Left renal cortex interstitium (tissue), 4 donors: ENCODE data around the gene CP. TPM values are rescaled to one million over a fixed set of nuclear protein-coding genes. Genes with fewer than 3 reads are reported as not detected.
"Not testable (repeated sequence)": the region's sequence is repeated elsewhere in the genome, so short reads cannot be mapped to it uniquely, and the experiment has no call there.

ENCODE experiments used
- DNase-seq, 4 donors: peaks; one replicate each; pipeline ENCODE4 v3.0.0-alpha.2; 2013; ENCODE audit warnings: low read depth in 4 of 4, low spot score in 2 of 4, missing footprints in 1 of 4
- polyA plus RNA-seq, 4 donors: library from polyadenylated mRNA; unstranded; fragments of 120-200 nt; gene quantifications; one replicate each; pipeline ENCODE4 v1.2.1, GENCODE V29; 2013; ENCODE audit not compliant: insufficient read length in 4 of 4

The CP gene
- 1 to 10 TPM in 1 of 4 donors, under 1 TPM in 3; 0.47 to 1.8 (median 0.61) TPM for polyA plus RNA-seq

DNA sequence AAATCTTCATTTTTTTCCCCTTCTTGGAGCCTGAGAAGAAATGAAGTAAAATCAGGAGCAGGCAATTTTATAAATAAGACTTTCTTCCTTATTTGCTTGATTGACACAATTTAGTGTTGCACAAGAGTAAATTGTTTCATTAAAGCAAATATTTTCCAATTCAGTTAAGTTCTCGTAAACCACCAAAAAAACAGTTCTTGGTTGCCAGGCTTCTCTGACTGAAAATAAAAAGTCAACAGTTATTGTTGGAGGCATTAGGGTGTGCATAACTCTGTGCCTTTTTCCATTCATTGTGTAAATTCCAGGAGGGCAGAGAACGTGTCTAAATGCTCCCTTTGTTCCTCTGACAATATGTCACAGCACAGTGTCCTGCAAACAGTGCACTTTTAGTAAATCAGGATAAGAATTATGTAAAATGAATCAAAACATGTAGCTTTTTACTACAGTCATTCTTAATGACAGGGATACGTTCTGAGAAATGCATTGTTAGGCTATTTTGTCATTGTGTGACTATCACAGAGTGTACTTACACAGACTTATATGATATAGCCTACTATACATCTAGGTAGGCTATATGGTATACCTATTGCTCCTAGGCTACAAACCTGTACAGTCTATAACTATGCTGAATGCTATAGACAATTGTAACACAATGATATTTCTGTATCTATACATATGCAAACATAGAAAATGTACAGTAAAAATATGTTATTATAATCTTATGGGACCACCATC is at the start of gene CP:
Gene CP, minus strand, starts transcription at position 47 of the 735 bp plus-strand sequence. Its CDS starts 37 bp downstream, at position 10.
- no peak for DNase-seq

DNA sequence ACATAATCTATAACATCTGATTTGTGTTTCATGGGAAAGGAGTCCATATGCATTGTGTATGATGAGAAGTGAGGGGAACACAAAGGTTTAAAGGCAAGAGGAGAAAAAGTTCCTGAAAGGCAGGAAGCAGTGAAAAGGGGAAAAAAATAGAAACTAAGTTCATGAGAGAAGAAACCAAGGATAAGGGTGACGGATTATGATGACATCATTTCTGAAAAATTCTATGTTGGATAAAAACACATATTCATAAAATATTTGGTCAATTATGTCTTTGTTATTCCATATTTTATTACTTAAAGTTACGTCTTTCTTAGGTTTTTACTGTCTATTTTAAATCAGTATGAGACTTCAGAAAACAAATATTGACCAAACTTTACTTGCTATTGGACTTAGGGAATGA is 48.6 kb upstream of the CP start:
- DNase-seq: no peak

DNA sequence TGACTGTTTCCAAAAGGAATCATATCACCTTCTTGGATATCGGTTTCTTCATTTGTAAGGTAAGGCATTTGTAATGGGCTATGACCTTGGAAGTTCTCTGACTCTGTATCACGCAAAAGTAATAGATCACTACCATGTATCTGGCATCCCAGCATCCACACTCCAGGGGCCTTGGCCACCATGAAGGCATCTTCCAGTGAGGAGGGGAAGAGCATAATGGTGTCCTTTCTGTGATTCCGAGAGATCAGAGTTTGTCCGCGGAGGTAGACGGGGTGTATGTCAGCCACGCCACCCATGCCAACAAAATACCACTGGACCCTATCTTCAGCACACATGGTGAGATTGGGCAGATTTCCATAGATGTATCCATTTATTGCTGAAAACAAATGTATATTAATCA is 48.1 kb upstream of the CP start:
- DNase-seq: no peak

DNA sequence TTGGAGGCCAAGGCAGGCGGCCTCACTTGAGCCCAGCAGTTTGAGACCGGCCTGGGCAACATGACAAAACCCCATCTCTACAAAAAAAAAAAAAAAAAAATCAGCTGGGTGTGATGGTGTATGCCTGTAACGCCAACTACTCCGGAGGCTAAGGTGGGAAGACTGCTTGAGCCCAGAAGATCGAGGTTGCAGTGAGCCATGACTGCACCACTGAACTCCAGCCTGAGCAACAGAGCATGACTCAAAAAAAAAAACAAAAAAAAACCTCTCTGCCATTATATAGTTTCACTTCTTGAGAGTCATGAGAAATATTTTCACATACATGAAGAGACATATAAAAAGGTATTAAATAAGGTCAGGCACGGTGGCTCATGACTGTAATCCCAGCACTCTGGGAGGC is 45.9 kb upstream of the CP start:
- no peak for DNase-seq

DNA sequence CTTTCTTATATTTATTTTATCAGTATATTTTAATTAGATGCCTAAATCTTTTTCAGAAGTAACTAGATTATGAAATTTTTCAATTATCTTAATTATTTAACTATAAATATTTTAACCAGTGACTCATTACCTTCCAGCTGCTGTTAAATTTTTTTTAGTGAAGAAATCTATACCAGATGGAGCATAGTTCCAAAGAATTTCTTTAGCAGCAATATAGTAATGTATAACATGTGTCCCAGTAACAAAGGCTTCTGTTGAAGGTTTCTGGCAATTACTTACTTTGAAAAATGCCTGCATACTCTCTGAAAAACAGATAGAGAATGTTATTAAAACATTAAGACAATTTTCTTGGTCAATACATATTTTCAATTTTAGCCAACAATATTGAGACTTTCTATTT is 45.1 kb upstream of the CP start:
- no peak for DNase-seq

DNA sequence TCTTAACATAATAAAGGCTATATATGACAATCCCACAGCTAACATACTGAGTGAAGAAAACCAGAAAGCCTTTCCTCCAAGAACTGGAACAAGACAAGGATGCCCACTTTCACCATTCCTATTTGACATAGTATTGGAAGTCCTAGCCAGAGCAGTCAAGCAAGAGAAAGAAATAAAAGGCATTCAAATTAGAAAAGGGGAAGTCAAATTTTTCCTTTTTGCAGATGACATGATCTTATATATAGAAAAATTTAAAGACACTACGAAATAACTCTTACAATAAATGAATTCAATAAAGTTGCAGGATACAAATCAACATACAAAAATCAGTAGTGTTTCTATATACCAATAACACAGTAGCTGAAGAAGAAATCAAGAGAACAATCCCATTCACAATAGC is 42.2 kb upstream of the CP start:
- no peak for DNase-seq

DNA sequence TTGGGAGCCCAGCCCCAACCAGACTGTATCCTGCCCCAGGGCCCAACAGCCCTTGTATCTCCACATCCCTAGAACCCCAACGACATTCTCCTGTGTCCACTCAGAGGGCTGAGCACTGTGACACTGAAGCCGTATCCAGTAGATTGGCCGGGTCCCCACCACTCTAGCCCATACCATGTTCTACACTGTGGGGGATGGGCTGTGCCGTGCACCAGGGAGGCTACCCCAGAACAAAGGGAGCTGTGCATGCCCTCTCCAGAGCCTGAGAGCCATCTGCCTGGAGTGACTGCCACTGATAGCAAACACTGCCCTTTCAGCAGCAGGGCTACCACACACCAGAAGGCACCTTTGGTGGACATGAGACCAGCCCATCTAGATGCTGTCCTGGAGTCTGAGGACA is 37.1 kb upstream of the CP start:
- DNase-seq: no peak

DNA sequence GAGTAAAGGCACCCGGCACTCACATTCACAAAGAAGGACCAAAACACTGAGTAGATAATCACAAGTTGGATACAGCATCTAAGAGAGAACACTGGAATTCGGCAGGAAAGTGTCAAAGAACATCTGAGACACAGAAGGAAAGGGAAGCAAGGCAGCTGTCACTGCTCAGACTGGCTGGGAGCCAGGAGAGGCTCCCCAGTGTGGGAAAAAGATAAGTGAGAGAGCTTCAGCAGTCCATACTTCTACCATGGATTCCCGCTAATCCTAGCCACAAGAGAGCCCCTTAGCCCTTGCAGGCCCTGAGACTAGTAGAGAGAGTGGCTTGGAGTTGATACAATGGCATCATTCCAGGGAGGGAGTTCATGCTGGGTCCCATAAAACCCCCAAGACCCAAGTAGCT is 36.7 kb upstream of the CP start:
- DNase-seq: no peak

DNA sequence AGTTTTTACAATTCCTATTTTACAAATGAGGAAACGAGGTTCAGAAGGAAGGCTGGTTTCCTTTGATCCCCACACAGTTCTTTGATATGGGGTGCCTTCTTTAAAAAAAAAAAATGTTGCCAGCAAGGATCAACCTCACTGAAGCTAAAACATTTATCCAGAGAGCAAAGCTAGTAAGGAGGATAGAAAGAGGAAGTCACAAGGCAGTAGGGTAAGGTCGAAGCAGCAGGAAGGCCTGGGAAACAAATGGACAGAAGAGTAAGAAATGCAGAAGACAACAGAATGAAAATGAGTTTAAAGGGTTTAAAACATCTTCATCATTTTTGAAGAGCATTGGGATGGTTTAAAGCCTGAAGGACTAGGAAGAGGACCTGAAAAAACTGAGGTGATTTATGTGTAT is 30.6 kb upstream of the CP start:
- no peak for DNase-seq

DNA sequence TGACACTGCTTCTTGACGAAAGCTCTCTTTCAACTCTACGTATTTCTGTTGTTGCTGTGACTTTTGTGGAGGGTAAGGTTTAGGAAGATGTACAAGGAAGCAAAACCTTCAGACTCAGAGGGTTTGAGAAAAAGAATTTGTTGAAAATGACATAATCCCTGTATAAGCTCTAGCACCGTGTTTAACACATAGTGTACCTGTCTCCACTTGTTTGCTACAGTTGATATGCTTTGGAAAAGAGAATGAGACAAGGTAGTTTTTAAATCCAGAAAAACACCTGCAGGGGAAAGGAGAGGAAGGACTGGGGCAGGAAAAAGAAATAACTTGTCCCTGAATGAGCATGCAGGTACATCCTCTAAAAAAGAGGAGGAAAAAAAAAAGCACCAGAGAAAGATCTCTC is 29.6 kb upstream of the CP start:
- no peak for DNase-seq

DNA sequence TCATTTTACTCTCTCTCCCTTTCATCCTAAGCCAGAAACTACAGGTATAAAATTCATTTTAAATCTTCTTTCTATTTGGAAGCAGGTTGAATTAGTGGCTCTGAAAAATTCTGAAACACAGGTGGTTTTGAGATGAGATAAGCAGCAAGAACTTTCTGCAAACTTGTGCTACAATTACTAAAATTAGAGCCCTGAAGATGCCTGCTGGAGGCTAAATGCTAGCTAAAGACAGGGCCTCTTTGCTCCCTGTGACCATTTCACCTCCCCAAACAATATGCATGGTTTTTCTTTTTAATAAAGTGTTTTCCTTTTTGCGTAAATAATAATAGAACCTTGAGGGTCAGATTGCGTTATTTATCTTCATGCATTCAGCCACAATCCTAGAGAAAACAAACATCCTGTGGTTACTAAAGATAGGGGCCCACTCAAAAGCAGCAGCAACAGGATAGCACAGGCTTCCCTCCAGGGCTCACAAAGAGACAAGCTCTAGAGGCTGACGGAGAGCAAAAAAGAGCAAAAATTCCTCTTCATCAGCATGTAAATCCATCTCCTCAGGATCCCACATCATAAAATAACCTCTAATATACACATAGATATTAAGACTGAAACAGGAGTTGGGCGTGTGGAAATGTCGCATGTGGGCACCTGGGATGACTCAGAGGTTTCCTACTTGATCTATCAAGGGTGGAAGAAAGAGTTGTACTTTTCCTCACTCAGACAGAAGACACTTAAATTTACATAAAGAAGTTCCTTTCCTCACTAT is 26.5 kb upstream of the CP start:
- DNase-seq: no peak

DNA sequence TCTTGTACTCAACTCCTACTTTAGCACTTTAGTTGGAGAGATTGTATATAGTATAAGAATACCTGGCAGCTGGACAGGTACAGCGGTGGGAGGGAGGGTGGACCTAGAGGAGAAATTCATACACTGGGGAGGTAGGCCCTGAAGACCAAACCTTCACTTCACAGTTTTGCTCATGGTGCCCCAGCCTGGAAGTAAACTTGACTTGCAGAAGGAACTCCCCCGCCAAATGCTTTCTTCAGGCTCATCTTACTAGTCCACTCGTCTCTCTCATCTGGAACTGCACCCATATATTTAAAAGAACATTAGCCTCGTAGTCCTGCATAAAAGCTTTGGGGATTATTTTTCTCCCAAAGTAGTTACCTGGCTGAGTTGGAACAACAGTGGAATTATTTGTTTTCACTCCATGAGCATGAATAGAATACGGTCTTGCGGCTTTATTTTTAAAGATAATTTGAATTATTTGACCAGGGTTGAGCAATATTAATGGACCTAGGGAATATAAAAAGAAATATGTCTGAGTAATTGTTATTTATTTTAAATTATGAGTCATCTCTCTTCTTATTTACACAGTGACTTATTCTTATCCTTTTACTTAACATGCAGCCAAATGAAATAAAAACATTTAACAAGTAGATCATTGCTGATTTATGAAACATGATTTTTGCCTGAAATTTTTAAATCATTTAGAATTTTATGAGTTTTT is 25.5 kb upstream of the CP start:
- DNase-seq: no peak

DNA sequence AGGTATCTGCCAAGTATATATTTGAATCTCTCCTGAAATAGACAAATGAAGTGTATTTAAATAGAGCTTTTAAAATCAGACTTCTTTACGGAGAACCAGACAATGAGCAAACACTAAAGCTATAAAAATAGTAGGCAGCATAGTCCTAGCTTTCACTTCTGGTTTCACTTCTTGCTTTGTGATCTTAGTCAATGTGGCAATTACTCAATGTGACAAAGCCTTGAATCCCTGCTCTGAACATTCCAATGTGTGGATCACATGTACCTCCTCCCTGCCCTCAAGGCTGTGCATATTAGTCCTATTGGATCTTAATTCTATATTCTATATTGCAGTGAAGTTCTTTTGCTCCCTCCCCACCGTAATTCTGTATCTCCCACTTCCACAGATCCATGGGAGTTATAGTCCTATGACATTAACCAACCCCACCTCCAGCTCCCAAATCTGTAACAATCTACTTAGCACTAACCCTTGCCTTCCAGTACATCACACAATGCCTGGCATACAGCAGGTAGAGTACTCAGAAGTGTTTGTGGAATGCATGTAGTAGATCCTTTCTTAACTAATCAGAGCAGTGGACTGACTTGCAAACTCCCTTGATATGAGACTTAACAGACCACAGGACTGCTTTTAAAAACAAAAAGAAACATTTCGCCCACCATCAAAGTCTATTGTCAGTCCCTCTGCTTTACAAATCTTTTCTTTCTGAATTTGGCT is 24.3 kb upstream of the CP start:
- no peak for DNase-seq

DNA sequence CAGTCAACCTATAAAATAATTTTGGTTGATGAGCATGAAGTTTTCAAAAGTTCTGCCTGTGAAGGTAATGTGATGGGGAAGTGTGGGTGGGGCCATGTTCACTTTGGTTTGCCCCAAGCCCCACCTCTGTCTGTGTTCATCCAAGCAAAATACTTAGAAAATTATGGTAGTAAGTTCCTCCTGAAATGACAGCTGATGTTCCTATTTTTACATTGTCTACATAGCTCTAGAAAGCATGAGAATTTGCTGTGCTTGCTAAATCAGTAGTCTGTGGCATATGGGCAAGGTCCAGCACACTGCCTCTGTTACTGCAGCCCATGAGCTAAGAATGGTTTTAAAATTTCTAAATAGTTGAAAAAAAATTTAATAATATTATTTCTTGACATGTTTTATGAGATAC is 21.9 kb upstream of the CP start:
- DNase-seq: no peak

DNA sequence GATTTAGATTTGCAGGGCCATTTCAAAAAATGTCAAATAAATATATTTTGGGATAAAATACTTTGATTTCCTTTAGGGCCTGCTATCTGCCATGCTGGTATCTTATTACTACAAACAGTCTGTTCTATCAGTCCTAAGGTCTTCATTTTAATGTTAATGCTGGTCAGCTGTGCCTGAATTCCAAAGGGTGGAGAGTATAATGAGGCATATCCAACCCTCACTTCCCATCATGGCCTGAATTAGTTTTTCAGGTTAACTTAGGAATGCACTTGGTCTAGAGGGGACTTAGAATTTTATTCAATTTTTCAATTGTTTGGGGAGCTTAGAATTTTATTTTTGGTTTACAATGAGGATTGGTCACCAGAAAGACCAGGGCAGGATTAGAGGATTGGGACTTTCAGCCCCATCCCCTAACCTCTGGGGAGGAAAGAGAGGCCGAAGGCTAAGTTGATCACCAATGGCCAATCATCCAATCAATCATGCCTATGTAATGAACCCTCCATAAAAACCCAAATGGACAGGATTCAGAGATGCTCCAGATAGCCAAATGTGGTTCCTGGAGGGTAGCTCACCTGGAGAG is 17.8 kb upstream of the CP start:
- no peak for DNase-seq

DNA sequence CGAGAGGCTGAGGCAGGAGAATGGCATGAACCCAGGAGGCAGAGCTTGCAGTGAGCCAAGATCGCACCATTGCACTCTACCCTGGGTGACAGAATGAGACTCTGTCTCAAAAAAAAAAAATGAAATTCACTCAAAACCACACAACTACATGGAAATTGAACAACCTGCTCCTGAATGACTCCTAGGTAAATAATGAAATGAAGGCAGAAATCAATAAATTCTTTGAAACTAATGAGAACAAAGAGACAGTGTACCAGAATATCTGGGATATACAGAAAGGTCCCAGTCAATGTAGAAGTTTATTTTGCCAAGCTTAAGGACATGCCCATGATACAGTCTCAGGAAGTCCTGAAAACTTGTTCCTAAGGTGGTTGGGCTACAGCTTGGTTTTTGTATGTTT is 16.6 kb upstream of the CP start:
- not testable (repeated sequence) for DNase-seq

DNA sequence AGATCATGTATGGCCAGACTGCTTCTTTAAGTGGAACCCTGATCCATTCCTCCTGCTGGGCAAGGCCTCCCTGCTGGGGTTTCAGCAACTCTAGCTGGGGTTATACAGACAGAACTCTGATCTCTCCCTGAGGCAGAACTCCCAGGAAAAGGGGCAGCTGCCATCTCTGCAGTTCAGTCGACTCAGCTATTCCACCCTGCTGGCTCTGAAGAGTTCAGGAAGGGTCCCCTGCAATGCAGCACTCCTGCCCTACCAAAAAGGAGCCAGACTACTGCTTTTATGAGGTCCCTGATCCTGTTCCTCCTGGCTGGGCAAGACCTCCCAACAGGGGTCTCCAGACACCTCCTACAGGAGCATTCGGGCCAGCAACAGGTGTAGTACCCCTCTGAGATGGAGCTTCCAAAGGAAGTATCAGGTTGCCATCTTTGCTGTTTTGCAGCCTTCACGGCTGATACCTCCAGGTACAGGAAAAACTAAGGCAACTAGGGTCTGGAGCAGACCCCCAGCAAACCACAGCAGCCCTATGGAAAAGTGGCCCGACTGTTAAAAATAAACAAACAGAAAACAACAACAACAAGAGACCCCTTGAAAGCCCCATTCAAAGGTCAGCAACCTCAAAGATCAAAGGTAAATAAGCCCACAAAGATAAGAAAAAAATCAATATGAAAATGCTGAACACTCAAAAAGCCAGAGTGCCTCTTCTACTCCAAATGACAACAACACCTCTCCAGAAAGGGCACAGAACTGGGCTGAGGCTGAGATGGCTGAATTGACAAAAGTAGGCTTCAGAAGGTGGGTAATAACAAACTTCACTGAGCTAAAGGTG is 14.2 kb upstream of the CP start:
- DNase-seq: no peak

DNA sequence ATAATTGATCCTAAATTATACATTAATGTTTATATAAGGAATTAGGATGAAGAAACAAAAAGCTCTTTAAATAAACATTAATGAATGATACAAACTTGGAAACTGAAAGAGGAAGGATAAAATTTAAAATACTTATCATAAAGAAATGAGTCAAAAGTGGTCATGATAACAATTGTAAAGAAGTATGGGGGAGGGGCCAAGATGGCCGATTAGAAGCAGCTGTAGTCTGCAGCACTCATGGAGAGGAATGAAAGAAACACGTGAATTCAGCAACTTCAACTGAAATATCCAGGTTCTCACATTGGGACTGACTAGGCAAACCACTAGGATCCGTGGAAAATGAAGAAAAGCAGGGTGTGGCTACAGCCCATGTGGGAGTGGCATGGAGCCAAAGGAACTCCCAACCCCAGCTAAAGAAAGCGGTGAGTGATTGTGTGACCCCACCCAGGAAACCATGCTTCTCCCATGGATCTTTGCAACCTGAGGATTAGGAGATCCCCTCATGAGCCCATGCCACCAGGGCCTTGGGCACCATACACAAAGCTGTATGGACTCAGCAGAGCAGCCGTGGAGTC is 13.1 kb upstream of the CP start:
- no peak for DNase-seq

DNA sequence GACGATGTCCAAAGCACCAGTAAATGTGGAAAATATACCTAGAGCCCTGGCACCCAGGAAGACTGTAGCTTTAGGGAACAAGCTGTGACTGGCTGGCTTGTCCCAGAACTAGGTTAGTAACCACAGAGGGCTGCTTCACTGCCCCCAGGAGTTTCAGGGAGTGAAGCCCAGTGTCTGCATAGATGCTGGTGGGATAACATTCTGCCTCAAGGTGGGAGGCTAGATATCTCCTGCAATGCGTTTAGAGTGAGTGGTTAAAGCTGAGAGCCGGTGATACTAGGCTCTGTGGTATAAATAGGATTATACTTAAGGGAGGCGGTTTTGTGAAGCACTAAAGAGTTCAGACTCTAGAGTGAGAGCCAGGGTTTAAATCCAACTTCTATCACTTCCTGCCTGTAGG is 11.7 kb upstream of the CP start:
- DNase-seq: no peak
